ENCODE results near the gene HCN3.

HCN3 gene

DNA sequence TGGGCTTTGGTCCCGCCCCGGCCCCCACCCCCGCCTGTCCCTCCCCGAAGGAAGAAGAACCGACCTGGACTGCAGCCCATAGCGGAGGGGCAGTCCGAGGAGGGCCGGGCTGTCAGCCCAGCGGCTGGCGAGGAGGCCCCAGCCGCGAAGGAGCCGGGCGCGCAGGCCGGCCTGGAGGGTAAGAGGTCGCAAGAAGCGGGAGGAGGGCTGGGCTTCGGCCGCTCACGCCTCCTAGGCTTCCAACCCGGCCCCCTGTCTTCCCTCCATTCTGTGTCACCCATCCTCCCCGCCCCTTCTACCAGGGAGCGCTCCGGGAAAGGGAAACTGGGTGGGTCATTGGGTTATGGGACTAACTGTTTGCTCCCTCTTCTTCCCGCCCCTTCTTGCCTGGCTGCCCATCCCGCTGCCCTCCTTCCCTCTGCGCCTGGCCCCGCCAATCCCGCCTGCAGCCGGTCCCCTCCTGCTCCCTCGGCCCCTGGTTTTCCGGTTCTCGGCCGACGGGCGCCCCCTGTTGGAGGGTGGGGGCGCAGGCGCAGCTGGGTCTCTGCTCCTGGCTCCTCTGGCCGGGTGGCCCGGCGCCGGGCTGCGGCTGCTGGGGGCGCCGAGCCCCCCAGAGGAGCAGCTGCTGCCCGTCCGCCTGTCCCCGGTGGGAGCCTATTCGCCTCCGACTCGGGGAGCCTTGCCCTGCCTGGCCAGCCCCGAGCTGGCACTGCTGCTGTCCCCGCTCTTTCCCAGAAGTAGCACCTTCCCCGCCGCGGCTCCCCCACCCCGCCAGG, 45.9 kb downstream of the HCN3 start:
- no peaks in the 10 kb centered on the region for H3K9me3 ChIP-seq (replicated peaks; ENCODE audit: insufficient read depth, low read length)
- no peaks in the 10 kb centered on the region for H3K27me3 ChIP-seq (replicated peaks; ENCODE audit: insufficient read depth, low read length)
- 0 out of 2 replicates have a peak, but pooled peaks cover 5% of the 10 kb centered on the region for H3K36me3 ChIP-seq (replicated peaks; ENCODE audit: insufficient read depth, low read length)
- peak overlapping the region; percentile 93 for H3K4me3 ChIP-seq (ENCODE audit: low read length)
- peak overlapping the region; percentile 74; the same call in 1 of the 2 replicates for H3K9ac ChIP-seq (ENCODE audit: low read length)
- H3K27ac ChIP-seq (ENCODE audit: low read length) = peak overlapping the region; percentile 72; the same call in 1 of the 2 replicates
- H3K79me2 ChIP-seq (ENCODE audit: low read length) = no peaks in the 10 kb centered on the region
- H3K4me2 ChIP-seq (ENCODE audit: low read depth, low read length) = peak overlapping the region; percentile 99
- no peaks in the 10 kb centered on the region for H3K9me2 ChIP-seq (replicated peaks; ENCODE audit: insufficient read depth, low read length)
- peak overlapping the region; percentile 100 for H2AFZ ChIP-seq (ENCODE audit: low read length)
- DNase-seq = peak; percentile 92
- H3K4me1 ChIP-seq (ENCODE audit: low read length) = 0 out of 2 replicates have a peak, but pooled peaks cover 7% of the 10 kb centered on the region
- no peaks in the 10 kb centered on the region for H4K20me1 ChIP-seq (ENCODE audit: insufficient read depth, low read length)
- TF ChIP-seq EZH2phosphoT487 (IDR thresholded peaks at IDR 0.05; ENCODE audit: low read length) (no peak), EZH2 (optimal IDR thresholded peaks at IDR 0.05; ENCODE audit: low read depth, low read length) (no peak)
- TF ChIP-seq, protein P1, sequence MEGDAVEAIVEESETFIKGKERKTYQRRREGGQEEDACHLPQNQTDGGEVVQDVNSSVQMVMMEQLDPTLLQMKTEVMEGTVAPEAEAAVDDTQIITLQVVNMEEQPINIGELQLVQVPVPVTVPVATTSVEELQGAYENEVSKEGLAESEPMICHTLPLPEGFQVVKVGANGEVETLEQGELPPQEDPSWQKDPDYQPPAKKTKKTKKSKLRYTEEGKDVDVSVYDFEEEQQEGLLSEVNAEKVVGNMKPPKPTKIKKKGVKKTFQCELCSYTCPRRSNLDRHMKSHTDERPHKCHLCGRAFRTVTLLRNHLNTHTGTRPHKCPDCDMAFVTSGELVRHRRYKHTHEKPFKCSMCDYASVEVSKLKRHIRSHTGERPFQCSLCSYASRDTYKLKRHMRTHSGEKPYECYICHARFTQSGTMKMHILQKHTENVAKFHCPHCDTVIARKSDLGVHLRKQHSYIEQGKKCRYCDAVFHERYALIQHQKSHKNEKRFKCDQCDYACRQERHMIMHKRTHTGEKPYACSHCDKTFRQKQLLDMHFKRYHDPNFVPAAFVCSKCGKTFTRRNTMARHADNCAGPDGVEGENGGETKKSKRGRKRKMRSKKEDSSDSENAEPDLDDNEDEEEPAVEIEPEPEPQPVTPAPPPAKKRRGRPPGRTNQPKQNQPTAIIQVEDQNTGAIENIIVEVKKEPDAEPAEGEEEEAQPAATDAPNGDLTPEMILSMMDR (IDR thresholded peaks at IDR 0.05; ENCODE audit: low read length) = peak; percentile 98
- peaks cover 47% of the 10 kb centered on the region for H3F3A ChIP-seq (ENCODE audit: insufficient read depth, low read length)

- H3F3A ChIP-seq (ENCODE audit: insufficient read depth, low read length) = peaks cover 46% of the 10 kb centered on the region
- peak overlapping the region; percentile 72 for H3K27ac ChIP-seq (ENCODE audit: low read length)
- H3K9ac ChIP-seq (ENCODE audit: low read length) = peak overlapping the region; percentile 74
- H3K9me3 ChIP-seq (replicated peaks; ENCODE audit: insufficient read depth, low read length) = no peaks in the 10 kb centered on the region
- peak; percentile 95 for DNase-seq
- H3K27me3 ChIP-seq (replicated peaks; ENCODE audit: insufficient read depth, low read length) = no peaks in the 10 kb centered on the region
- peak overlapping the region; percentile 93 for H3K4me3 ChIP-seq (ENCODE audit: low read length)
- no peaks in the 10 kb centered on the region for H3K9me2 ChIP-seq (replicated peaks; ENCODE audit: insufficient read depth, low read length)
- H2AFZ ChIP-seq (ENCODE audit: low read length) = peak overlapping the region; percentile 100
- H3K4me1 ChIP-seq (ENCODE audit: low read length) = 0 out of 2 replicates have a peak, but pooled peaks cover 7% of the 10 kb centered on the region
- H3K36me3 ChIP-seq (replicated peaks; ENCODE audit: insufficient read depth, low read length) = no peaks in the 10 kb centered on the region
- H3K79me2 ChIP-seq (ENCODE audit: low read length) = no peaks in the 10 kb centered on the region
- TF ChIP-seq, protein P1 (IDR thresholded peaks at IDR 0.05; ENCODE audit: low read length) = no peak
- TF ChIP-seq EZH2phosphoT487 (IDR thresholded peaks at IDR 0.05; ENCODE audit: low read length) = no peak
- TF ChIP-seq EZH2 (optimal IDR thresholded peaks at IDR 0.05; ENCODE audit: low read depth, low read length) = no peak
- peak overlapping the region; percentile 99 for H3K4me2 ChIP-seq (ENCODE audit: low read depth, low read length)
- no peaks in the 10 kb centered on the region for H4K20me1 ChIP-seq (ENCODE audit: insufficient read depth, low read length)
Observed at GRCh38 chr1:155323729-155324036, 46.4 kb downstream of the HCN3 start.

DNA sequence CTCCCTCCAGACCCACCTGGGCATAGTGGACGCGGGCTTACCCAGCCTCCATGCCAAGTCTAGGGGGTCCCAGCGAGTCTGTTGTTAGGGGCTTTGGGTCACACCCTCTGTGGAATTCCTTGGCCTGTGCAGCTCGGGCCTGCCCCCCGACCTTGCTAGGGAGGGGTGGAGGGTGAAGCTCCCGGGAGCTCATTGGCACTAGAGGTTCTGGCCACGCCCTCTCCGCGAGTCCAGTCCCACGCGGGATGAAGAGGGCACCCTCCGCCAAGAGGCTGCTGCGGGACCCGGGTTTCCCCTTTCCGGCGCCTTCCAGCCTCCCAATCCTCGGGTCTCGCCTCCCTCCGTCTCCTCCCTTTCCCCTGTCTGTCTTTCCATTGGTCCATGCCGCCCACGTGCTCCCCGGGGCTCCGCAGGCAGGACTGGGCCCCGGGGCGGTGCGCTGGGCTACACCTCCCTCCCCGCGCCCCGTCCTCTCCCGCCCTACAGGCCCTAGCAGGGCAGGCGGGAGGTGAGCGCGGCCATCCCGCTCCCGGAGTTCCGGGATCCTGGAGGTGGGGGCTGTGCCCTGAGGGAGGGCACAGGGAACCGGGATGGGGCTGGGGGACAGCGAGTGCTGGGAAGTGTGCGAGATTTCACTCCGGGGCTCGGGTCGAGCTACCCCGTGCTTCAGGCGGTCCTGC, 46.9 kb downstream of the HCN3 start:
- peak overlapping the region; percentile 93 for H3K4me3 ChIP-seq (ENCODE audit: low read length)
- no peaks in the 10 kb centered on the region for H3K9me2 ChIP-seq (replicated peaks; ENCODE audit: insufficient read depth, low read length)
- H3F3A ChIP-seq (ENCODE audit: insufficient read depth, low read length) = peaks cover 42% of the 10 kb centered on the region
- no peaks in the 10 kb centered on the region for H4K20me1 ChIP-seq (ENCODE audit: insufficient read depth, low read length)
- H3K4me1 ChIP-seq (ENCODE audit: low read length) = 0 out of 2 replicates have a peak, but pooled peaks cover 7% of the 10 kb centered on the region
- H2AFZ ChIP-seq (ENCODE audit: low read length) = peak overlapping the region; percentile 100
- H3K9ac ChIP-seq (ENCODE audit: low read length) = peak overlapping the region; percentile 74
- peak overlapping the region; percentile 99 for H3K4me2 ChIP-seq (ENCODE audit: low read depth, low read length)
- TF ChIP-seq, protein P1 (IDR thresholded peaks at IDR 0.05; ENCODE audit: low read length) = no peak
- no peak for TF ChIP-seq EZH2phosphoT487 (IDR thresholded peaks at IDR 0.05; ENCODE audit: low read length)
- TF ChIP-seq EZH2 (optimal IDR thresholded peaks at IDR 0.05; ENCODE audit: low read depth, low read length) = no peak
- H3K9me3 ChIP-seq (replicated peaks; ENCODE audit: insufficient read depth, low read length) = no peaks in the 10 kb centered on the region
- H3K36me3 ChIP-seq (replicated peaks; ENCODE audit: insufficient read depth, low read length) = no peaks in the 10 kb centered on the region
- no peaks in the 10 kb centered on the region for H3K27me3 ChIP-seq (replicated peaks; ENCODE audit: insufficient read depth, low read length)
- no peaks in the 10 kb centered on the region for H3K79me2 ChIP-seq (ENCODE audit: low read length)
- DNase-seq = peak; percentile 97
- H3K27ac ChIP-seq (ENCODE audit: low read length) = peak overlapping the region; percentile 72

Data from MM.1S (cell line).